Measurements from ENCODE around the gene LRP8.

LRP8 gene

GRCh38 chr1:53196017-53196484 lies 131.8 kb downstream of the LRP8 start:
- H3K36me3 ChIP-seq (replicated peaks; ENCODE audit: low read depth, low read length) = no peaks in the 10 kb centered on the region
- peak overlapping the region; percentile 98 for H3K9ac ChIP-seq (ENCODE audit: low read length)
- peak overlapping the region; percentile 97 for H2AFZ ChIP-seq (ENCODE audit: low read depth, low read length)
- H3K27ac ChIP-seq (ENCODE audit: low read length) = no peak overlapping the region
- peak overlapping the region; percentile 93 for H3K4me2 ChIP-seq (ENCODE audit: low read length)
- H3K79me2 ChIP-seq (ENCODE audit: low read length) = peaks cover 15% of the 10 kb centered on the region
- TF ChIP-seq CTCF (IDR thresholded peaks at IDR 0.05; ENCODE audit: low read depth, low read length) (no peak), EZH2phosphoT487 (IDR thresholded peaks at IDR 0.05; ENCODE audit: low read depth) (no peak)
- peaks cover 13% of the 10 kb centered on the region for H3K4me1 ChIP-seq (ENCODE audit: low read length)
- H3K9me3 ChIP-seq (ENCODE audit: insufficient read depth, low read length) = no peaks in the 10 kb centered on the region
- H3K4me3 ChIP-seq (ENCODE audit: low read length) = peak overlapping the region; percentile 98
- no peaks in the 10 kb centered on the region for H4K20me1 ChIP-seq (ENCODE audit: insufficient read depth, low read length)
- no peaks in the 10 kb centered on the region for H3K27me3 ChIP-seq (ENCODE audit: low read depth, low read length)

- Histone ChIP-seq H3K79me2 (ENCODE audit: low read length) (peaks cover 15% of the 10 kb centered on the region), H3K27me3 (ENCODE audit: low read depth, low read length) (no peaks in the 10 kb centered on the region), H4K20me1 (ENCODE audit: insufficient read depth, low read length) (no peaks in the 10 kb centered on the region), H3K4me1 (ENCODE audit: low read length) (peaks cover 13% of the 10 kb centered on the region), H3K36me3 (replicated peaks; ENCODE audit: low read depth, low read length) (no peaks in the 10 kb centered on the region), H2AFZ (ENCODE audit: low read depth, low read length) (peak overlapping the region; percentile 97; the same call in 1 of the 2 replicates), H3K27ac (ENCODE audit: low read length) (no peak overlapping the region), H3K4me2 (ENCODE audit: low read length) (peak overlapping the region; percentile 93; the same call in 1 of the 2 replicates), H3K4me3 (ENCODE audit: low read length) (no peak overlapping the region), H3K9me3 (ENCODE audit: insufficient read depth, low read length) (no peaks in the 10 kb centered on the region), H3K9ac (ENCODE audit: low read length) (no peak overlapping the region)
- TF ChIP-seq CTCF (IDR thresholded peaks at IDR 0.05; ENCODE audit: low read depth, low read length) (no peak), EZH2phosphoT487 (IDR thresholded peaks at IDR 0.05; ENCODE audit: low read depth) (no peak)
These were observed 132.4 kb downstream of the LRP8 start for GRCh38 chr1:53195246-53196016.
